Measurements from ENCODE around the gene OR52M1. TPM values are rescaled to one million over a fixed set of nuclear protein-coding genes. Genes with fewer than 3 reads are reported as not detected.
"Not testable (repeated sequence)": the region's sequence is repeated elsewhere in the genome, so short reads cannot be mapped to it uniquely, and the experiment has no call there.

Gene OR52M1
- total RNA-seq, 4 donors from 2014 or later: not detected

DNA sequence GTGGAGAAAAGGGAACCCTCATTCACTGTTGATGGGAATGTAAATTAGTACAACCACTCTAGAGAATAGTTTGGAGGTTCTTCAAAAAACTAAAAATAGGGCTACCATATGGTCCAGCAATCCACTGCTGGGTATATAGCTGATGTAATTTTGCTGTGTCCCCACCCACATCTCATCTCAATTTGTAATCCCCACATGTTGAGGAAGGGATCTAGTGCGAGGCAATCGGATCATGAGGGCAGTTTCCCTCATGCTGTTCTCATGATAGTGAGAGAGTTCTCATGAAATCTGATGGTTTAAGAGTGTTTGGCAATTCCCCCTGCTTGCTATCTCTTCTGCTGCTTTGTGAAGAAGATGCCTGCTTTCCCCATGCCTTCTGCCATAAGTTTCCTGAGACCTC, 17.1 kb upstream of the OR52M1 start:
- intact Hi-C loops (cut with DNase I; ENCODE audit: low total_unique reads): no loop called here
- TF ChIP-seq, protein P1, sequence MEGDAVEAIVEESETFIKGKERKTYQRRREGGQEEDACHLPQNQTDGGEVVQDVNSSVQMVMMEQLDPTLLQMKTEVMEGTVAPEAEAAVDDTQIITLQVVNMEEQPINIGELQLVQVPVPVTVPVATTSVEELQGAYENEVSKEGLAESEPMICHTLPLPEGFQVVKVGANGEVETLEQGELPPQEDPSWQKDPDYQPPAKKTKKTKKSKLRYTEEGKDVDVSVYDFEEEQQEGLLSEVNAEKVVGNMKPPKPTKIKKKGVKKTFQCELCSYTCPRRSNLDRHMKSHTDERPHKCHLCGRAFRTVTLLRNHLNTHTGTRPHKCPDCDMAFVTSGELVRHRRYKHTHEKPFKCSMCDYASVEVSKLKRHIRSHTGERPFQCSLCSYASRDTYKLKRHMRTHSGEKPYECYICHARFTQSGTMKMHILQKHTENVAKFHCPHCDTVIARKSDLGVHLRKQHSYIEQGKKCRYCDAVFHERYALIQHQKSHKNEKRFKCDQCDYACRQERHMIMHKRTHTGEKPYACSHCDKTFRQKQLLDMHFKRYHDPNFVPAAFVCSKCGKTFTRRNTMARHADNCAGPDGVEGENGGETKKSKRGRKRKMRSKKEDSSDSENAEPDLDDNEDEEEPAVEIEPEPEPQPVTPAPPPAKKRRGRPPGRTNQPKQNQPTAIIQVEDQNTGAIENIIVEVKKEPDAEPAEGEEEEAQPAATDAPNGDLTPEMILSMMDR (IDR thresholded peaks at IDR 0.05): no peak
- 74 to 80% methylated on average over 2 of the region's 2 CpGs for WGBS, 2 donors
- no peak overlapping the region for H3K4me3 ChIP-seq (ENCODE audit: low read depth, poor library complexity, severe bottlenecking)
- DNase-seq (ENCODE audit: low spot score in 2 of 2): no peak

DNA sequence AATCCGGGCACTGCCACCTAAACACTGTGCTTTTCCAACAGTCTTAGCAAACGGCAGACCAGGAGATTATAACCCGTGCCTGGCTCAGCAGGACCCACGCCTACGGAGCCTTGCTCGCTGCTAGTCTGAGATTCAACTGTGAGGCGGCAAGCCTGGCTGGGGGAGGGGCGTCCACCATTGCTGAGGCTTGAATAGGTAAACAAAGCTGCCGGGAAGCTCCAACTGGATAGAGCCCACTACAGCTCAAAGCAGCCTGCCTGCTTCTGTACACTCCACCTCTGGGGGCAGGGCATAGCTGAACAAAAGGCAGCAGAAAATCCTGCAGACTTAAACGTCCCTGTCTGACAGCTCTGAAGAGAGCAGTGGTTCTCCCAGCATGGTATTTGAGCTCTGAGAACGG, 13.3 kb upstream of the OR52M1 start:
- WGBS, 2 donors: 62 to 74% methylated on average over 4 to 11 of the region's 11 CpGs
- intact Hi-C loops (cut with DNase I; ENCODE audit: low total_unique reads); H3K4me3 ChIP-seq (ENCODE audit: low read depth, poor library complexity, severe bottlenecking); DNase-seq (ENCODE audit: low spot score in 2 of 2): not testable (repeated sequence)

DNA sequence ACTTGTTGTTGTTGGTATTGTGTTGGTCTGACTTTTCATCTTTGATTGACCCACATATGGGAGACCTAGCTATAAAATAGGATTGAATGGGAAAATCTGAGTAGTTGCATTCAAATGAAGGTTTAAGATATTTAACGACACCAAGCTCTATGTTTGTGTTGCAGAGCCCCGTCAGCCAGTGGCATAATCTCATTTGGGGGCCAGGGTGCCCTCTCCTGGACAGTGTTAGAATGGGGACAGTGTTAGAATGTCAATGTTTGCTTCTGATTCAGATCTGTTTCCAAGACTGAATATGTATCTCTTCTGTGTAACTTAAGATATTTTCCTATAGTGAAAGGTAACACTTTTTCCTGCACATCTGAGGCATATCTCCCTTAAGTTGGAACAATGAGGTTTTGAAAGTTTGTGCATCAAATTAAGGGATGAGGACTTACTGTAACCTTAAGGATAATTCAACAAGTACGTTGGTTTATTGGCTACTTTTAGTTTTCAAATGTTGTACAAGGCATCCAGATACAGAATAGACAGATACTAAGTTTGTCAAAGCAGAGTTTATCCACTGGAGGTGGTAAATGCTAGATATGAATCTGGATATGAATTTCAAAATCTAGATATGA, 5.3 kb upstream of the OR52M1 start:
- intact Hi-C loops (cut with DNase I; ENCODE audit: low total_unique reads): loop anchor here (5.0 kb wide), 1 partner anchor 352 kb away; no protein-coding TSS in a partner anchor
- WGBS, 2 donors: 17 to 26% methylated on average over 3 of the region's 3 CpGs

DNA sequence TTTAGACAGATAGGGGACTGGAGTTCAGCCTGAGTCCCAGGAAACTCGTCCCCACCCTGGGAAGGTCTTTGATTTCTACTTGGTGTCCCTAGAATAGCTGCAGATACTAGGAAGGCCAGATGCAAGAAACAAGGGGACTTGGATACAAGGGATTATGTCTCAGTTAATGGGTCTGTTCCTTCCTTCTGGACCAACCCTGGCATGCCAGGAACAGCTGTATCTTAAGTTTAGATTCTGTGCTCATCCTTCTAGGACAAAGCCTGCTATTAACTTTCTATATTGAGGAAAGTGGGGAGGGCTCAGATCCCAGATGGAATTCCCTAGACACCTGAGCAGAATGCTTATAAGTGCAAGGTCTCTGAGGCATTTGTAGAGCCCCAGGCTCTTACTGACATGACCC, 3.9 kb upstream of the OR52M1 start:
- intact Hi-C loops (cut with DNase I; ENCODE audit: low total_unique reads): no loop called here
- DNase-seq (ENCODE audit: low spot score in 2 of 2): no peak
- WGBS, 2 donors: 0 to 29% methylated on average over 1 of the region's 1 CpG
- TF ChIP-seq, protein P1 (IDR thresholded peaks at IDR 0.05): no peak
- no peak for TF ChIP-seq POLR2A (IDR thresholded peaks at IDR 0.05)
- no peak overlapping the region for H3K4me3 ChIP-seq (ENCODE audit: low read depth, poor library complexity, severe bottlenecking)

More for the DNA sequence above, 5.3 kb upstream of the OR52M1 start:
- TF ChIP-seq, protein P1 (IDR thresholded peaks at IDR 0.05): no peak
- TF ChIP-seq POLR2A (IDR thresholded peaks at IDR 0.05): no peak
- H3K4me3 ChIP-seq (ENCODE audit: low read depth, poor library complexity, severe bottlenecking): no peak overlapping the region
- DNase-seq (ENCODE audit: low spot score in 2 of 2): peak; percentile 34 to 88

DNA sequence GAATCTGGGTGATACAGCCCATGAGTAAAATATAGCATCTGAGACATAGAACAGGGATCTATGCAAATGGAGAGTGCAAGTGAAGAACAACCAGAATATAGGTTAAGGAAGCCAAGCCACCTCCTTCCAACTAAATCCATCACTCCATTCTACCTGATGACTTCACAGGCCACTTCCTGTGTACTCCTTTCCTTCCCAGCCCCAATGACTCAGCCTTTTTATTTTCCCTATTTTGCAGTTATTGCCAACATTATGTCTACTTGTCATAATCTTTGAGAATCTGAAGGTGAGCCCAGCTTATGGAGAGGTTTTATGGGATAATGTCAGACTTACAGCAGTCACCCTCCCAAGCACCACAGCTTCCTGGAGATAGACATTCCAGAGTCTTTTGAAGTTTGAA, 1.4 kb upstream of the OR52M1 start:
- H3K4me3 ChIP-seq (ENCODE audit: low read depth, poor library complexity, severe bottlenecking): no peak overlapping the region
- DNase-seq (ENCODE audit: low spot score in 2 of 2): no peak
- intact Hi-C loops (cut with DNase I; ENCODE audit: low total_unique reads): no loop called here
- no peak for TF ChIP-seq POLR2A (IDR thresholded peaks at IDR 0.05)
- TF ChIP-seq, protein P1 (IDR thresholded peaks at IDR 0.05): no peak

DNA sequence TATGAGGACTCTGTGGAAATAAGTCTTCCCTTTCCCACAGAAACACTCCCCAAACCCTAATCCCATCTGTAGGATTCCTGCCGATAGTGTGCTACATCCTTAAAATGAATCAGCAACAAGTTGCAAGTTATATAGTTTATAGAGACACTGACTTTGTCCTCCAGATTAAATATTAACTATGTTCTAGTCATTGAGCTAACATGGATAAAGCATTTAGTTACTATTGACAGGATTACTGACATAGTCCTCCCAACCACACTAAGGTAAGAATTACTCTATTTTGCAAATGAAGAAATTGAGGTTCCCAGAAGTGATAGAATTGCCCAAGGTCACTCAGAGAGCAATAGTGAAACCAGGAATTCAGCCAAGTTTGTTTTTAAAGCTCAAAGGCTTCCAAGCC, 1.9 kb downstream of the OR52M1 start:
- TF ChIP-seq, protein P1 (IDR thresholded peaks at IDR 0.05): no peak
- TF ChIP-seq POLR2A (IDR thresholded peaks at IDR 0.05): no peak
- intact Hi-C loops (cut with DNase I; ENCODE audit: low total_unique reads): no loop called here
- H3K4me3 ChIP-seq (ENCODE audit: low read depth, poor library complexity, severe bottlenecking): no peak overlapping the region
- DNase-seq (ENCODE audit: low spot score in 2 of 2): no peak
- WGBS, 2 donors: 87 to 96% methylated on average over 1 of the region's 1 CpG
